ENCODE data around the gene CBFA2T3. TPM values are rescaled to one million over a fixed set of nuclear protein-coding genes. Genes with fewer than 3 reads are reported as not detected.

CBFA2T3 gene
- total RNA-seq, 1 experiment from 2014 or later = 2.1 TPM

GRCh38 chr16:89022051-89022836 lies 45.2 kb upstream of the CBFA2T3 start:
- Histone ChIP-seq H3K9me3 (no peaks in the 10 kb centered on the region), H3K4me3 (ENCODE audit: low read depth, low read length) (no peak overlapping the region), H3K4me1 (no peaks in the 10 kb centered on the region), H3K36me3 (ENCODE audit: control insufficient read depth, insufficient read depth, low read length) (no peaks in the 10 kb centered on the region), H3K27me3 (replicated peaks; ENCODE audit: control insufficient read depth, insufficient read depth, low read length) (peaks cover 1% of the 10 kb centered on the region)
- BruUV-seq (replicated peaks) = no TSS peak
- ChIA-PET CTCF (no interaction called here), POLR2A (no interaction called here)
- peaks cover 37% of the 10 kb centered on the region for H3K27me3 Mint-ChIP-seq (ENCODE audit: insufficient read depth, unreplicated experiment)
- DNase-seq = no peak
- intact Hi-C loops (cut with micrococcal nuclease; ENCODE audit: unreplicated experiment) = no loop called here
- H3K27ac Mint-ChIP-seq (ENCODE audit: unreplicated experiment) = no peak overlapping the region
- H3K4me1 Mint-ChIP-seq (ENCODE audit: low read depth, unreplicated experiment) = no peaks in the 10 kb centered on the region
- H3K9me3 Mint-ChIP-seq (ENCODE audit: unreplicated experiment) = no peaks in the 10 kb centered on the region
- no peak overlapping the region for H3K4me3 Mint-ChIP-seq (ENCODE audit: unreplicated experiment)
- TF ChIP-seq CTCF (IDR thresholded peaks at IDR 0.05; ENCODE audit: insufficient read depth in 1 of 2, low read depth in 1 of 2, low read length in 1 of 2, severe bottlenecking in 1 of 2, unreplicated experiment in 1 of 2) = no peak
- H3K36me3 Mint-ChIP-seq (ENCODE audit: insufficient read depth, unreplicated experiment) = no peaks in the 10 kb centered on the region

- no peak for TF ChIP-seq CTCF (IDR thresholded peaks at IDR 0.05; ENCODE audit: insufficient read depth in 1 of 2, low read depth in 1 of 2, low read length in 1 of 2, severe bottlenecking in 1 of 2, unreplicated experiment in 1 of 2)
- no peaks in the 10 kb centered on the region for H3K4me1 Mint-ChIP-seq (ENCODE audit: low read depth, unreplicated experiment)
- BruUV-seq (replicated peaks) = no TSS peak
- Histone ChIP-seq H3K4me1 (no peaks in the 10 kb centered on the region), H3K27me3 (replicated peaks; ENCODE audit: control insufficient read depth, insufficient read depth, low read length) (peaks cover 1% of the 10 kb centered on the region), H3K9me3 (no peaks in the 10 kb centered on the region), H3K4me3 (ENCODE audit: low read depth, low read length) (no peak overlapping the region), H3K36me3 (ENCODE audit: control insufficient read depth, insufficient read depth, low read length) (no peaks in the 10 kb centered on the region)
- intact Hi-C loops (cut with micrococcal nuclease; ENCODE audit: unreplicated experiment) = no loop called here
- ChIA-PET CTCF (no interaction called here), POLR2A (no interaction called here)
- H3K4me3 Mint-ChIP-seq (ENCODE audit: unreplicated experiment) = no peak overlapping the region
- DNase-seq = no peak
- H3K27me3 Mint-ChIP-seq (ENCODE audit: insufficient read depth, unreplicated experiment) = peaks cover 29% of the 10 kb centered on the region
- H3K36me3 Mint-ChIP-seq (ENCODE audit: insufficient read depth, unreplicated experiment) = no peaks in the 10 kb centered on the region
- no peak overlapping the region for H3K27ac Mint-ChIP-seq (ENCODE audit: unreplicated experiment)
- H3K9me3 Mint-ChIP-seq (ENCODE audit: unreplicated experiment) = no peaks in the 10 kb centered on the region
Measured at GRCh38 chr16:89020925-89021595, 44.1 kb upstream of the CBFA2T3 start.

GRCh38 chr16:89020068-89020924 lies 43.3 kb upstream of the CBFA2T3 start:
- Histone ChIP-seq H3K4me1 (no peaks in the 10 kb centered on the region), H3K27me3 (replicated peaks; ENCODE audit: control insufficient read depth, insufficient read depth, low read length) (peaks cover 1% of the 10 kb centered on the region), H3K4me3 (ENCODE audit: low read depth, low read length) (no peak overlapping the region), H3K9me3 (no peaks in the 10 kb centered on the region), H3K36me3 (ENCODE audit: control insufficient read depth, insufficient read depth, low read length) (no peaks in the 10 kb centered on the region)
- H3K27ac Mint-ChIP-seq (ENCODE audit: unreplicated experiment) = no peak overlapping the region
- no peak for DNase-seq
- TF ChIP-seq CTCF (IDR thresholded peaks at IDR 0.05; ENCODE audit: insufficient read depth in 1 of 2, low read depth in 1 of 2, low read length in 1 of 2, severe bottlenecking in 1 of 2, unreplicated experiment in 1 of 2) = no peak
- no peaks in the 10 kb centered on the region for H3K36me3 Mint-ChIP-seq (ENCODE audit: insufficient read depth, unreplicated experiment)
- CTCF ChIA-PET = no interaction called here
- BruUV-seq (replicated peaks) = no TSS peak
- no peaks in the 10 kb centered on the region for H3K9me3 Mint-ChIP-seq (ENCODE audit: unreplicated experiment)
- POLR2A ChIA-PET = no interaction called here
- H3K27me3 Mint-ChIP-seq (ENCODE audit: insufficient read depth, unreplicated experiment) = peaks cover 28% of the 10 kb centered on the region
- intact Hi-C loops (cut with micrococcal nuclease; ENCODE audit: unreplicated experiment) = no loop called here
- H3K4me1 Mint-ChIP-seq (ENCODE audit: low read depth, unreplicated experiment) = no peaks in the 10 kb centered on the region
- no peak overlapping the region for H3K4me3 Mint-ChIP-seq (ENCODE audit: unreplicated experiment)

Measured in Caco-2 (cell line).